ENCODE results near the gene ATRNL1.

ATRNL1 gene

GRCh38 chr10:115604627-115605026, 511.5 kb downstream of the ATRNL1 start:
- no peak for DNase-seq (ENCODE audit: low read depth in 2 of 2)

GRCh38 chr10:115606086-115606485, 512.9 kb downstream of the ATRNL1 start:
- no peak for DNase-seq (ENCODE audit: low read depth in 2 of 2)

GRCh38 chr10:115606741-115607140, 513.6 kb downstream of the ATRNL1 start:
- no peak for DNase-seq (ENCODE audit: low read depth in 2 of 2)

GRCh38 chr10:115624448-115624847, 531.3 kb downstream of the ATRNL1 start:
- DNase-seq (ENCODE audit: low read depth in 2 of 2): no peak

- DNase-seq (ENCODE audit: low read depth in 2 of 2): no peak
These were observed 535.5 kb downstream of the ATRNL1 start for GRCh38 chr10:115628616-115629015.

- no peak for DNase-seq (ENCODE audit: low read depth in 2 of 2)
These were observed 545.1 kb downstream of the ATRNL1 start for GRCh38 chr10:115638246-115638645.

GRCh38 chr10:115649217-115649616, 556.1 kb downstream of the ATRNL1 start:
- DNase-seq (ENCODE audit: low read depth in 2 of 2): no peak

GRCh38 chr10:115653473-115653872, 560.3 kb downstream of the ATRNL1 start:
- DNase-seq (ENCODE audit: low read depth in 2 of 2): no peak

GRCh38 chr10:115654961-115655360, 561.8 kb downstream of the ATRNL1 start:
- DNase-seq (ENCODE audit: low read depth in 2 of 2): no peak

GRCh38 chr10:115657161-115657860, 564.1 kb downstream of the ATRNL1 start:
- no peak for DNase-seq (ENCODE audit: low read depth in 2 of 2)

- DNase-seq (ENCODE audit: low read depth in 2 of 2): no peak
These were observed 566.5 kb downstream of the ATRNL1 start for GRCh38 chr10:115659616-115660015.

- no peak for DNase-seq (ENCODE audit: low read depth in 2 of 2)
These were observed 567.2 kb downstream of the ATRNL1 start for GRCh38 chr10:115660391-115660790.

GRCh38 chr10:115662422-115662821, 569.3 kb downstream of the ATRNL1 start:
- DNase-seq (ENCODE audit: low read depth in 2 of 2): no peak

- no peak for DNase-seq (ENCODE audit: low read depth in 2 of 2)
These were observed 572.4 kb downstream of the ATRNL1 start for GRCh38 chr10:115665549-115665948.

- DNase-seq (ENCODE audit: low read depth in 2 of 2): no peak
These were observed 581.3 kb downstream of the ATRNL1 start for GRCh38 chr10:115674496-115674895.

- no peak for DNase-seq (ENCODE audit: low read depth in 2 of 2)
These were observed 603.6 kb downstream of the ATRNL1 start for GRCh38 chr10:115696747-115697146.

- DNase-seq (ENCODE audit: low read depth in 2 of 2): no peak
These were observed 612.9 kb downstream of the ATRNL1 start for GRCh38 chr10:115706026-115706425.

GRCh38 chr10:115706488-115707076, 613.4 kb downstream of the ATRNL1 start:
- DNase-seq (ENCODE audit: low read depth in 2 of 2): no peak

- DNase-seq (ENCODE audit: low read depth in 2 of 2): no peak
These were observed 617.0 kb downstream of the ATRNL1 start for GRCh38 chr10:115710136-115710535.

- no peak for DNase-seq (ENCODE audit: low read depth in 2 of 2)
These were observed 618.1 kb downstream of the ATRNL1 start for GRCh38 chr10:115711306-115711705.

GRCh38 chr10:115720121-115720520, 627.0 kb downstream of the ATRNL1 start:
- DNase-seq (ENCODE audit: low read depth in 2 of 2): no peak

GRCh38 chr10:115727129-115727528, 634.0 kb downstream of the ATRNL1 start:
- DNase-seq (ENCODE audit: low read depth in 2 of 2): no peak

GRCh38 chr10:115744089-115744488, 650.9 kb downstream of the ATRNL1 start:
- no peak for DNase-seq (ENCODE audit: low read depth in 2 of 2)

- DNase-seq (ENCODE audit: low read depth in 2 of 2): no peak
These were observed 652.8 kb downstream of the ATRNL1 start for GRCh38 chr10:115745943-115746342.

Data from stimulated activated CD4-positive, alpha-beta T cell treated with anti-CD3 and anti-CD28 coated beads, Interleukin-12 subunit alpha, Interleukin-12 subunit beta, amount 100 ng/mL, for 24 hours (primary cell).